ENCODE results near the gene IQCC.

IQCC gene

DNA sequence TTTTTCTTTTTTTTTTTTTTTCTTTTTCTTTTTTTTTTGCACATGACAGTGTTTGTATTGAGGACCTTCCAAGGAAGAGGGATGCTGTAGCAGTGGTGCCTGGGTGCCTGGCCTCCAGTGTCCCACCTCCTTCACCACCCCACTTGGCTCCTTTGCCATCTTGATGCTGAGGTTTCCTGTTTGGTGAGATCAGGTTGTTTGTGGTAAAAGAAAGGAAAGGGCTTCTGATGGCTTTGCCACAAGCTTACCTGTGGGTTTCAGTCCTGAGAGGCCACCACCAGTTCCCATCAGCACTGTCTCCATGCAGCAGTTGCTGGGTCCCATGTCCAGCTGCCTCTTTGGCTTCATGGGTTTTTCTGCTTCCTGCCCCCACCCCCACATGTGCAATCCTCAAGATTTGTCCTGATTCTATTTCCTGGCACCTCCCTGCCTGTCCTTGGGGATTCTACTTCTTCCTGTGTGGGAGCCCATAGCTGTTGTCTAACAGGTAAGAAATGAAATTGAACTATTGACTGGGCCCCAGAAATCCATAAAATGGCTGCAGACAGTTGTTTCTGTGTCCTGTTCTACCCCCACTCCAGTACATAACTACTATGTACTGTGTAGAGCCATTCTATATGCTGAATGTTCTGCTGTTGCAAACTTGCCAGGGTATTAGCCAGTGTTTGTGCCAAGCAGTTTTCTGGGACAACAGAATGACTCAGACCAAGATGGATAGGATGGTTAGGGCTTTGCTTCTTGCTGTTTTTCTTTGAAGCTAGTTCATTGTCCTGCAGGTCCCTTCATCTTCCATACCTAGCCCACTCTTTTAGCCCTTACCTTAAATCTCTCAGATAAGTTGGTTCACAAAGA lies 9.3 kb upstream of the IQCC start:
- no peak for DNase-seq

GRCh38 chr1:32197074-32197473 lies 8.4 kb upstream of the IQCC start:
- no peak for DNase-seq

DNA sequence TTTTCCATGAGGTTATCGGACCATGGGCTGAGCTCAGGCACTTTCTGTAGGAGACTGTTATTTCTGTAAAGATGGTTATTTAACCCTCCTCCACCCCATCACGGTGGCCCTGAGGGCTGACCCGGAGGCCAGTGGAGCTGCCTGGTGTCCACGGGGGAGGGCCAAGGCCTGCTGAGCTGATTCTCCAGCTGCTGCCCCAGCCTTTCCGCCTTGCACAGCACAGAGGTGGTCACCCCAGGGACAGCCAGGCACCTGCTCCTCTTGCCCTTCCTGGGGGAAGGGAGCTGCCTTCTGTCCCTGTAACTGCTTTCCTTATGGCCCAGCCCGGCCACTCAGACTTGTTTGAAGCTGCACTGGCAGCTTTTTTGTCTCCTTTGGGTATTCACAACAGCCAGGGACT lies 7.6 kb upstream of the IQCC start:
- DNase-seq = no peak

DNA sequence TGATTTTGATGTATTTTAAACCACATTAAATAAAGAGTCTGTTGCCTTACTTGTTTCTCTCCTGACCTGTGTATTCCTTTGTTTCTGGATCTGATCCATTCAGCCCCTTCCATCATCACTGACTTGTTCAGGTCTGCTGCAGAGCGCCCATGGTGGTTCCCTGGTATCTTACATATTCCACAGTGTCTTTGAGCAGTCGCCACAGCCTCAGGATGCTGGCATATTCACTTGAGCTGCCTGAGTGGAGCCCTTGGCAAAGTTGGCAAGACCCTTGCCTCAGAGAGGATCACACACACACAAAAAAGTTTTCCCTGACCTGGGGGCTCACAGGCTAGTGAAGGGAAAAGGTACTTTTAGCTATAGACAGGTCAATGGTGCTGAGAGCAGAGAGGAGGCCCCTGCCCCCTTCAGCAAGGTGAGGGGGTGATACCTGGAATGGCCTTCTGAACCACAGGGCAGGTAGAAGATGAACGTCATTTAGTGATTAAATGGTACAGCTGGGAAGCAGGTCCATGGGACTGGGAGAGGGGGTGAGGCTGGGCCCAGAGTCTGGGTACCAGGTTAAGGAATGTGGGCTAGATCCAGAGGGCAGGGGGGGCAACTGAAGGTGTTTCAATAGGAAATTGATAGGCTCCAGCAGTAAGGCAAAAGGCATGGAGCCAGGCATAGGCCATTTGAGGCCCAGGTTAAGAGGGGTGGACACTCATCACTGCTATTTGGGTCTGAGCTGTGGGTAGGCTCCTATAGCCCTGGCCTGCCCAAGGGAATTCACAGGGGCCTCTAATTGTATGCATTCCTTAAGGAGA lies 7.0 kb upstream of the IQCC start:
- DNase-seq = no peak

DNA sequence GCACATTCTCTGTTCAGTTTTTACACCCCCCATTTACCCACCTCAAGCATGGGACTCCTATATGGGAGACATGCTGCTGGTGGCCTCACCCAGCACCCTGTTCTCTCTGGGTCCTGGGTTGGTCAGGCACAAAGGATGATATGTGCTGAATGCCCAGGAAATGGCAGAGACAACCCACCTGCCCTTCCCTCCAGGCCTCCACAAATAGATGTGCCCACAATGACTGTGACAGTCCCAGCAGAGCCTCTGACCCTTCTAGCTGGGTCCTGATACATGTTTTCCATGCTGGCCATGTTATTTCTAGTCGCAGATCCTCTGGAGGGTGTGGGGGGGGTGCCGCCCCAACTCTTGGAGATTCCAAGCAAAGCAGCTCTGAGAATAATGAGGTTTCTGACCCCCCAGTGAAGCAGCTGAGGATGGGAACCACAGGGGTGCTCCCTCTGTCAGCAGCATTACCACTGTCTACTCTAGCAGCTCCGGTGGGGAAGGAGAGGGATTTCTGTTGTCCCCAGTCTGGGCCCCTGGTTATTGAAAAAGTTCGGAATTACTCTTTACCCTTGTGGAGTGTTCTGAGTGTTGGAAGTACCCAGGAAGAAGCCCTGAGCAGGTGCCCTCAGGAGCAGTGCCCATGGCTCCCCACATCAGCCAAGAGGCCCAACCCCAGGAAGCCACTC lies 6.3 kb upstream of the IQCC start:
- no peak for DNase-seq

DNA sequence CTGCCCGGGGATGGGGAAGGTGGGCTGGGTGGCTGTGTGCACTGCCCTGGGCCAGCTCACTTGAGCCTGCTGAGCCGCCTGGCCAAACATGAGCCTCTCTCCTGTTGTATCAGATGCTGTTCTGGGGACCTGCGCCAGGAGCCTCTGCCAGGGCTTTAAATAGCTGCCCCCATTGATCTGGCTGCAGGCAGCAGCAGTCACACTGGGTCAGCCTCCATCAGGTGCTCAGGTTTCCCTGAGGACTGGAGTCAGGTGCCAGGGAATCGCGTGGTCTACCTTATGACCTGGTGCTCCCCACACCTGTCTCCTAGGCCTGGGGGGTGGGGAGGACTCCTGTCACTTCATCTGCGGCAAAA lies 5.8 kb upstream of the IQCC start:
- no peak for DNase-seq

DNA sequence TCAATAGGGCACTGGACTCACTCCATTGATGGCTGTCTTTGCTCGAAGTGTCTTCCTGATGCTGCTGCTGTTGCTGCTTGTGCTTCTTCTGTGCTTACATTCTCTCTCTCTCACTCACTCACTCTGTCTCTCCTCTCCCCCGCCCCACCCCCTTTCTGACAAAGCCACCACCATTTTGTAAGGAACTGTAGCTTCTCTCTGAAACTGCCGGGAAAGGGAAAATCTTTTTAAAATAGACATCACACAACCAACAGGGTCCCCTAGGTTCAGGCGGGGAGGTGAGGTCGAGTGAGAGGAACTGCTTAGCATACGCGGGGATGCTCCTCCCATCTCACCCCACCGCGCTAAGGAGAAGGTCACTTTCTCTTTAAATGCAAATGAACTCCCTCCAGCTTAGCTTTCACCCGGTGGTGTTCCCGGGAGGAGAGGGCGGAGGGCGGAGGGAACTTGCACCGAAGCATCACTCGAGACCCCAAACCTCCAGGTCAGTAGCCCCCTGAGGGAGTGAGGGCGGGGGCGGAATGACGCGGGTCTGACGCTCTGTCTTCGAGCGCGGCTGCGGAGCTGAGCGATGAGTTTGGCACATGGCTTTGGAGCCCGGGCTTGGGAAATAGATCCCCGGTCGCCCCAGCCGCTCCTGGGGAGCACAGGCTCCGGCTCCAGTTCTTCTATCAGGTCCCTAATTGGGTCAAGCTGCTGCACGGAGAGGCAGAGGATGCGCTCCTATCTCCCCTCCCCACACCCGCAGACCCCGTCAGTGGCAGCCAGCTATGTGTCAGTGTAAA lies 5.1 kb upstream of the IQCC start, which contains the start of gene CCDC28B:
Gene CCDC28B, plus strand, starts transcription at position 370 of the 785 bp plus-strand sequence. CDS start 1,341 bp downstream, outside the sequence.
- peak; percentile 51 for DNase-seq

DNA sequence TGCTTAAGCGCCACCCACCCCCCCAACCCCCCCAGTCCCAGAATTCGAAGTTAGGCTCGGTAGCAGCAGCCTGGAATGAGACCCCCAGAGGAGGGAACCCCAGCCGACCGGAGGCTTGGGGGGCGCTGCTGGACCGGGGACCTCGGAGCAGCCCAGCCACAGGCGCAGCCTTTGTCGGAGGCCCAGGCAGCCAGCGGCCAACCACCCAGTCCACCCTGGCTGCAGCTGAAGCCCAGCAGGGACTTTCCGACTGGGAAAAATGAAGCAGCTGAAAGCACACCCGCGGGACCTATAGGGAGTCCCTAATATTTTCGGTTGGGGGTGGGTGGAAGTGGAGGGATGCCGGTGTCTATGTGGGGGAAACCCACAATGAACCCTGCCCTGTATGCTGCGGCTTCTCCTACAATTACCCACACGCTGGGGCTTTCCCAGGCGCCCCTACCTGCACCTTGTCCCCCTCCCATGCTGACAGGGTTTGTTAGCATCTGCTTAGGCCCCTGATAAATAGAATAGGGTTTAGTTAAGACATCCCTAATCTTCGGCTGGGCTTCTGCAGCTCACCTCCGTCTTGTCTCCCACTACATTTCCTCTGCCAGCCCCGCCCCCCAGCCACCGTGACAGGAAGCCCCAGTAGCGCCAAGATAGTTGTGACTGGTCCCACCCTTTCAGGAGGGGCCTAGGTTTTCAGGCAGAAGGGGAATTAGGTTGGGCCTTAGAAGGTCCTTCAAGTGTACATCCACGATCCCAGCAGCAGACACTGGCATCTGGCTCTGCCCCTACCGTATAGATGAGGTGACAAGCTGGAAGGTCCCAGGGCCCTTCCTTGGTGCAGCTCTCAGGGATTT lies 4.2 kb upstream of the IQCC start:
- DNase-seq = peak; percentile 71

DNA sequence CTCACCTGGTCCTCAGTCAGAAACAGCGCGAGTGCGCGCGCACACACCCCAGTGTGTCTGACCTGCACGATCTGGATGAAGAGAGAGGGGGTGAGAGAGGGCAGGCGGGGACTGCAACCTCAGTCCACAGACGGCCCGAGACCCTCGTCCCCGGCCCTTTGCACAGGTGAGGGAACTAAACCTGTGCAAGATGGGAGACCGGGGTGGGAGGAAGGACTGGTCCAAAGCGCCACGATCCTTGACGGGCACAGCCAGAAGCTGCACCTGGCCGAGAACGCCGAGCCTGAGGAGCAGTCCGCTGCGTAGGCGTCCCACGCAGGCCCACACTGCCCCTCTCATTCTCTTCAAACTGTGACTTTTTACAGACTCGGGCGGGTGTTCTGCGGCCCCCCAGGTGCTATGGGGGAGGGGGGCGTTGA lies 519 bp upstream of the IQCC start:
- DNase-seq = no peak

DNA sequence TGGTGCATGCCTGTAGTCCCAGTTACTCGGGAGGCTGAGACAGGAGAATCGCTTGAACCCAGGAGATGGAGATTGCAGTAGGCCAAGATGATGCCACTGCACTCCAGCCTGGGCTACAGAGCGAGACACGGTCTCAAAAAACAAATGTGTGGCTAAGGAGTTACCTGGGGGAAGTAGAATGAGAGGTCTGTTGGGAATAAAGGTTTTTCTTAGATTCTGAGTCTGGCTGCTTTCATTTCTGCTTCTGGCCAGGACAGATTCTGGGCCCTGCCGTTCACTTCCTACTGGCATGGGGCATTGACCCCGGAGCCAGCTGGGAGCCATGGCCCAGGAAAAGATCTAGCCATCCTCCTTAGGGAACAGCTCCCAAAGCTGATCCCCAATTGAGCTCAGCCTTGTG lies 3.0 kb downstream of the IQCC start:
- DNase-seq = no peak

- DNase-seq = no peak
These were observed 3.4 kb downstream of the IQCC start, which contains the start of gene DCDC2B for GRCh38 chr1:32208891-32209328. DCDC2B (plus strand) TSS chr1:32209089; CDS start chr1:32209094, 5 bp downstream.

DNA sequence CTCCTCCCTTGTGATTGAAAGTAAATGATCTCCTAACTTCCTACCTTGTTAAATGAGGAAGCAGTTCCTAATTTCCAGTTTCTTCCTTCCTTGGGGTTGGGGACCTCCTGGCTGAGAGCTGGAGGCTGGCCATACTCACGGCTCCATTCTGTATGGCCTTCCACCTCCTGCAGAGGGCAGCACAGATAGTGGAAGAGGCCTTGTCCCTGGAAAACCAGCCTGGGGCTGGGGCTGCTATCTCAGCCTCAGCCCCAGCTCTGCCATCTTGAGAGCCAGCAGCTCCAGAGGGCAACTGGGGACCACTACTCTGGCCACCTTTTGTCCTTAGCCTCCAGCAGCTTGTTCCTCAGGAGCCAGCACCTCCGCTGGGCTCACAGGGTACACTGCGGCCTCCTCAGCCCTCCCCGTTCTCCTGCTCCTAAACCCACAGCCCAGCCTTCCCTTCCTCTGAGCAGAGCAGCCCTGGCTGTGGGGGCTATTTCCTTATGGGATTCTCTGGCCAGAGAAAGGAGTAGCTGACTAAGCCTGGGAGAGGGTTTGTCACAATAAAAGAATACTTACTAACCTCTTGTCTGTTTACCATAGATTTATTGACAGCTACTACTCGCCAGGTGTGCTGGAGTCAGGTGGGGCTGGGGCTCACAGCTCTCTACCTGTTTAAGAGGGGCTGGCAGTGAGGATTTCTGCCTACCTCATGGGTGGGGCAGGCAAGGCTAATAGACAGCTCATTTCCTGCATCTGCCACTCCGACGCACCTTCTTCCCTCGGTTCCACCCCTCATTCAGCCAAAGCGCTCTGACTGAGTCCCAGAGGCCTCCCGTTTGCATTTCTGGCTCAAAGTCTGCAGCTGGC lies 10.4 kb downstream of the IQCC start:
- DNase-seq = peak; percentile 31

- no peak for DNase-seq
These were observed 11.1 kb downstream of the IQCC start for GRCh38 chr1:32216566-32216965.

GRCh38 chr1:32219022-32219421 lies 13.6 kb downstream of the IQCC start:
- DNase-seq = no peak

GRCh38 chr1:32220746-32221580 lies 15.5 kb downstream of the IQCC start:
- no peak for DNase-seq

DNA sequence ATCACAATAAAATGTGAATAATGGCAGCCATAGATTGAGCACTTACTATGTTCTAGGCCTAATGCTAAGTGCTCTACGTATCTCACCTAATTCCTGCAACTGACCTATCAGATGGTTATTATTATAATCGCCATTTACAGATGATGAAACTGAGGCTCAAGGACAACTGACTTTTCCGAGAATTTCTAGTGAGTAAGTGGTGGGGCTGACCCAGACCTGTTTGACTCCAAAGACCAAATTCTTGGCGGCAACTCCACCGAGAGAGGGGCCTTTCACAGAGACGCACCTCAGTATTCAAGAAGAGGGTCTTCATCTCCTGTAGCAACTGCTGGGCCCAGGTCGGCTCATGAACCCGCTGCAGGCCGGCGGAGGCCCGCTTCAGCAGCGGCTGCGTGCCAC lies 16.1 kb downstream of the IQCC start:
- DNase-seq = no peak

DNA sequence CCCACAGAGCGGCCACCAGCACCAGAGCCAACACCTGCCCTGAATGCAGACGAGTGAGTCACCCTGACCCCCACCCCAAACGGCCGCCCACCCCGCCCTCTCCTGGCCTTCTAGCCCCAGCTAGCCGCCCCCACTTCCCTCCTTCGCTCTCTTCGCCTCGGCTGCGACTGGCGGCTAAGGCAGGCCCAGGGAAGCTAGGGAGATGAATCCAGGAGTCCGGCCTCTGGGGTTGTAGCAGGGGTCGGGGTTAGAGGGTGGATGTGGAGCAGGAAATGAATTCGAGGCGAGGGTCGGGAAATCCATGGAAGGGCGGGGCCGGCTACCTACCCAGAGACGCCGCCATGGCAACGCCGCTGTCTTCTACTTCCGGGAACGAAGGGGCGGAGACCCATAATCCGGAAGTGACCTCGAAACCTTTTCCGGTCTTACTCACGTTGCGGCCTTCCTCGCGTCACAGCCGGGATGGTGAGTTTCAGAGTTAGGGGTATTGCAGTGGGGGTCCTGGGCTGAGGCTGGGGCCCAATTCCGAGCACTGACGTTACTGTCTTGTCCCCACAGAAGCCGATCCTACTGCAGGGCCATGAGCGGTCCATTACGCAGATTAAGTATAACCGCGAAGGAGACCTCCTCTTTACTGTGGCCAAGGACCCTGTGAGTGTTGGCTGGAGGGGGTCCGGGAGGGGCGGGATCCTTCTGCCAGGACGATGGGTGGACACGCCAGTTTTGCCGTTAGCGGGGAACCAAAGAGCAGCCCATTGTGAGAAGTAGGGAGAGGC lies 16.7 kb downstream of the IQCC start, which contains the start of the genes EIF3I and TMEM234:
Gene EIF3I, plus strand, starts transcription at position 428 of the 776 bp plus-strand sequence. Its CDS starts 35 bp downstream, at position 463.
Gene TMEM234, minus strand, starts transcription at position 374 of the 776 bp plus-strand sequence. Its CDS starts 31 bp downstream, at position 343.
- DNase-seq = peak; percentile 81

- no peak for DNase-seq
These were observed 18.2 kb downstream of the IQCC start for GRCh38 chr1:32223683-32224082.
